ENCODE data around the gene ST3GAL3. TPM values are rescaled to one million over a fixed set of nuclear protein-coding genes. Genes with fewer than 3 reads are reported as not detected.

The ST3GAL3 gene
- total RNA-seq, 4 donors from 2014 or later, result 30.2 to 41.4 (median 33.2) TPM

- TF ChIP-seq POLR2AphosphoS5 (IDR thresholded peaks at IDR 0.05) (no peak), EP300 (IDR thresholded peaks at IDR 0.05) (no peak), CTCF (IDR thresholded peaks at IDR 0.05) (no peak), POLR2A (IDR thresholded peaks at IDR 0.05) (no peak)
- no peak overlapping the region for H3K27ac ChIP-seq
- no peaks in the 10 kb centered on the region for H3K27me3 ChIP-seq
- H3K9me3 ChIP-seq, result no peaks in the 10 kb centered on the region
- peaks cover 0 to 9% of the 10 kb centered on the region in 2 donors for H3K36me3 ChIP-seq
- peaks cover 0 to 21% (median 0%) of the 10 kb centered on the region in 3 donors for H3K4me1 ChIP-seq
- WGBS, 2 donors (ENCODE audit: low coverage in 1 of 2), result 92% methylated on average over 2 of the region's 2 CpGs; no CpG with 5 or more reads in 1 of the 2 donors
- no peak overlapping the region for H3K4me3 ChIP-seq
- ATAC-seq, result no peak
Observed at GRCh38 chr1:43877101-43877500, 169.8 kb downstream of the ST3GAL3 start.

GRCh38 chr1:43878440-43878839 lies 171.1 kb downstream of the ST3GAL3 start:
- Histone ChIP-seq H3K4me1 (peaks cover 0 to 21% (median 0%) of the 10 kb centered on the region in 3 donors), H3K9me3 (no peaks in the 10 kb centered on the region), H3K36me3 (peaks cover 0 to 9% of the 10 kb centered on the region in 2 donors), H3K27ac (no peak overlapping the region), H3K27me3 (no peaks in the 10 kb centered on the region), H3K4me3 (no peak overlapping the region)
- WGBS, 2 donors (ENCODE audit: low coverage in 1 of 2), result 93 to 95% methylated on average over 2 of the region's 2 CpGs
- ATAC-seq, result no peak
- TF ChIP-seq EP300 (IDR thresholded peaks at IDR 0.05), result no peak
- no peak for TF ChIP-seq POLR2AphosphoS5 (IDR thresholded peaks at IDR 0.05)
- no peak for TF ChIP-seq POLR2A (IDR thresholded peaks at IDR 0.05)
- no peak for TF ChIP-seq CTCF (IDR thresholded peaks at IDR 0.05)

- 86 to 87% methylated on average over 3 to 4 of the region's 4 CpGs for WGBS, 2 donors (ENCODE audit: low coverage in 1 of 2)
- H3K4me3 ChIP-seq, result no peak overlapping the region
- no peaks in the 10 kb centered on the region for H3K27me3 ChIP-seq
- H3K9me3 ChIP-seq, result no peaks in the 10 kb centered on the region
- H3K27ac ChIP-seq, result no peak overlapping the region
- ATAC-seq, result no peak
- TF ChIP-seq POLR2A (IDR thresholded peaks at IDR 0.05) (no peak), EP300 (IDR thresholded peaks at IDR 0.05) (no peak), CTCF (IDR thresholded peaks at IDR 0.05) (no peak), POLR2AphosphoS5 (IDR thresholded peaks at IDR 0.05) (no peak)
- H3K36me3 ChIP-seq, result peaks cover 0 to 9% of the 10 kb centered on the region in 2 donors
- H3K4me1 ChIP-seq, result peaks cover 0 to 21% (median 0%) of the 10 kb centered on the region in 3 donors
Observed at GRCh38 chr1:43878854-43879253, 171.5 kb downstream of the ST3GAL3 start.

GRCh38 chr1:43879414-43879813 lies 172.1 kb downstream of the ST3GAL3 start:
- peak overlapping the region in 1 of 4 donors; percentile 42 for H3K27ac ChIP-seq
- H3K36me3 ChIP-seq, result peaks cover 0 to 12% of the 10 kb centered on the region in 2 donors
- H3K9me3 ChIP-seq, result no peaks in the 10 kb centered on the region
- peaks cover 0 to 21% (median 0%) of the 10 kb centered on the region in 3 donors for H3K4me1 ChIP-seq
- ATAC-seq, result no peak
- no peak overlapping the region for H3K4me3 ChIP-seq
- TF ChIP-seq POLR2A (IDR thresholded peaks at IDR 0.05) (no peak), EP300 (IDR thresholded peaks at IDR 0.05) (no peak), CTCF (IDR thresholded peaks at IDR 0.05) (no peak), POLR2AphosphoS5 (IDR thresholded peaks at IDR 0.05) (no peak)
- WGBS, 2 donors (ENCODE audit: low coverage in 1 of 2), result 88 to 91% methylated on average over 4 of the region's 4 CpGs
- H3K27me3 ChIP-seq, result no peaks in the 10 kb centered on the region

- 80 to 87% methylated on average over 1 to 2 of the region's 2 CpGs for WGBS, 2 donors (ENCODE audit: low coverage in 1 of 2)
- Histone ChIP-seq H3K9me3 (no peaks in the 10 kb centered on the region), H3K4me3 (no peak overlapping the region), H3K27ac (peak overlapping the region in 1 of 4 donors; percentile 42), H3K4me1 (peaks cover 0 to 21% (median 0%) of the 10 kb centered on the region in 3 donors), H3K36me3 (peaks cover 0 to 12% of the 10 kb centered on the region in 2 donors), H3K27me3 (no peaks in the 10 kb centered on the region)
- TF ChIP-seq CTCF (IDR thresholded peaks at IDR 0.05), result no peak
- TF ChIP-seq POLR2A (IDR thresholded peaks at IDR 0.05), result no peak
- no peak for ATAC-seq
Observed at GRCh38 chr1:43879996-43880395, 172.7 kb downstream of the ST3GAL3 start.
